ENCODE results near the gene ARHGAP31. TPM values are rescaled to one million over a fixed set of nuclear protein-coding genes. Genes with fewer than 3 reads are reported as not detected.
A peak's percentile ranks its signal among the peaks of the same experiment; 100 is the strongest.

ARHGAP31 gene
- total RNA-seq, 1 experiment from 2014 or later = 0.48 TPM

GRCh38 chr3:119310071-119310470 lies 15.9 kb downstream of the ARHGAP31 start:
- TF ChIP-seq, protein P1, sequence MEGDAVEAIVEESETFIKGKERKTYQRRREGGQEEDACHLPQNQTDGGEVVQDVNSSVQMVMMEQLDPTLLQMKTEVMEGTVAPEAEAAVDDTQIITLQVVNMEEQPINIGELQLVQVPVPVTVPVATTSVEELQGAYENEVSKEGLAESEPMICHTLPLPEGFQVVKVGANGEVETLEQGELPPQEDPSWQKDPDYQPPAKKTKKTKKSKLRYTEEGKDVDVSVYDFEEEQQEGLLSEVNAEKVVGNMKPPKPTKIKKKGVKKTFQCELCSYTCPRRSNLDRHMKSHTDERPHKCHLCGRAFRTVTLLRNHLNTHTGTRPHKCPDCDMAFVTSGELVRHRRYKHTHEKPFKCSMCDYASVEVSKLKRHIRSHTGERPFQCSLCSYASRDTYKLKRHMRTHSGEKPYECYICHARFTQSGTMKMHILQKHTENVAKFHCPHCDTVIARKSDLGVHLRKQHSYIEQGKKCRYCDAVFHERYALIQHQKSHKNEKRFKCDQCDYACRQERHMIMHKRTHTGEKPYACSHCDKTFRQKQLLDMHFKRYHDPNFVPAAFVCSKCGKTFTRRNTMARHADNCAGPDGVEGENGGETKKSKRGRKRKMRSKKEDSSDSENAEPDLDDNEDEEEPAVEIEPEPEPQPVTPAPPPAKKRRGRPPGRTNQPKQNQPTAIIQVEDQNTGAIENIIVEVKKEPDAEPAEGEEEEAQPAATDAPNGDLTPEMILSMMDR (conservative IDR thresholded peaks at IDR 0.05) = no peak
- TF ChIP-seq EZH2 (IDR thresholded peaks at IDR 0.05; ENCODE audit: low read depth) = no peak
- POLR2A ChIA-PET (ENCODE audit: unreplicated experiment) = interaction anchor here (0.5 kb wide), 1 partner anchor 609 kb away, joined by 3 read pairs; no protein-coding TSS in a partner anchor
- intact Hi-C loops (cut with micrococcal nuclease; ENCODE audit: unreplicated experiment) = no loop called here
- CTCF ChIA-PET = no interaction called here
- Histone ChIP-seq H3K79me2 (ENCODE audit: low read depth) (no peaks in the 10 kb centered on the region), H3K4me1 (replicated peaks; ENCODE audit: insufficient read depth) (peaks cover 10% of the 10 kb centered on the region), H3K9me2 (ENCODE audit: insufficient read depth) (no peaks in the 10 kb centered on the region), H3K4me2 (no peak overlapping the region), H3F3A (ENCODE audit: insufficient read depth, low read depth) (peaks cover 9% of the 10 kb centered on the region; the same call in 1 of the 2 replicates), H3K9me3 (ENCODE audit: insufficient read depth, low read depth) (no peaks in the 10 kb centered on the region), H3K27ac (no peak overlapping the region), H4K20me1 (ENCODE audit: insufficient read depth) (no peaks in the 10 kb centered on the region), H2AFZ (no peak overlapping the region), H3K36me3 (ENCODE audit: low read depth) (no peaks in the 10 kb centered on the region), H3K27me3 (ENCODE audit: insufficient read depth, low read depth) (no peaks in the 10 kb centered on the region), H3K4me3 (no peak overlapping the region)
- peak; percentile 41 to 51 for DNase-seq
- BruUV-seq (replicated peaks) = no TSS peak

GRCh38 chr3:119311081-119311925 lies 17.1 kb downstream of the ARHGAP31 start:
- Histone ChIP-seq H3K27ac (peak overlapping the region; percentile 51), H3F3A (ENCODE audit: insufficient read depth, low read depth) (peaks cover 9% of the 10 kb centered on the region; the same call in 1 of the 2 replicates), H3K4me2 (no peak overlapping the region; the same call in 1 of the 2 replicates), H3K36me3 (ENCODE audit: low read depth) (no peaks in the 10 kb centered on the region), H3K79me2 (ENCODE audit: low read depth) (no peaks in the 10 kb centered on the region), H2AFZ (peak overlapping the region; percentile 12; the same call in 1 of the 2 replicates), H3K27me3 (ENCODE audit: insufficient read depth, low read depth) (no peaks in the 10 kb centered on the region), H3K9me2 (ENCODE audit: insufficient read depth) (no peaks in the 10 kb centered on the region), H3K4me1 (replicated peaks; ENCODE audit: insufficient read depth) (peaks cover 10% of the 10 kb centered on the region; the same call in 1 of the 2 replicates), H4K20me1 (ENCODE audit: insufficient read depth) (no peaks in the 10 kb centered on the region), H3K9me3 (ENCODE audit: insufficient read depth, low read depth) (no peaks in the 10 kb centered on the region), H3K4me3 (no peak overlapping the region)
- peak in 1 of 2 experiments; percentile 60 for DNase-seq
- TF ChIP-seq, protein P1 (conservative IDR thresholded peaks at IDR 0.05) = no peak
- no TSS peak for BruUV-seq (replicated peaks)
- CTCF ChIA-PET = no interaction called here
- intact Hi-C loops (cut with micrococcal nuclease; ENCODE audit: unreplicated experiment) = no loop called here
- POLR2A ChIA-PET (ENCODE audit: unreplicated experiment) = no interaction called here

DNA sequence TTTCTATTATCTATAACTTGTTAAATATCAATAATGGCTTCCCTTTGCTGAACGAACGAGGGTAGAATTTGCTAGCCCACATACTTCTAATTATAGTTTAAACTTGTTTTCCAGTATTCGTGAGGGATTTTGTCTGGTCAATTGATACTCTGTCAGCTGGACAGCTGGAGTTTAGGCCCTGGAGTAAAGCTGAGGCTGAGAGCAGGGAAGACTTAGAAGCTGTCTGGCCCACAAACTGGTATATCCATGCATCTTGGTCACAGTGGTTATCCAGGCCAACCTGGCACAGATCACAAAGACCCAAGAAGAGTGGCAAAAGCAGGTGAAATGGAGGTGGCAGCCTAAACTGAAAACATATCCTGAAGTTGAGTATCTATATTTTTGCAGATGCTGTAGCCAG lies 19.3 kb downstream of the ARHGAP31 start:
- intact Hi-C loops (cut with micrococcal nuclease; ENCODE audit: unreplicated experiment) = no loop called here
- H3K4me2 ChIP-seq = no peak overlapping the region
- no peaks in the 10 kb centered on the region for H3K36me3 ChIP-seq (ENCODE audit: low read depth)
- CTCF ChIA-PET = no interaction called here
- POLR2A ChIA-PET (ENCODE audit: unreplicated experiment) = no interaction called here
- DNase-seq = no peak
- H4K20me1 ChIP-seq (ENCODE audit: insufficient read depth) = no peaks in the 10 kb centered on the region
- H3F3A ChIP-seq (ENCODE audit: insufficient read depth, low read depth) = peaks cover 9% of the 10 kb centered on the region; the same call in 1 of the 2 replicates
- H3K4me1 ChIP-seq (replicated peaks; ENCODE audit: insufficient read depth) = peaks cover 10% of the 10 kb centered on the region; the same call in 1 of the 2 replicates
- no peaks in the 10 kb centered on the region for H3K79me2 ChIP-seq (ENCODE audit: low read depth)
- H3K27ac ChIP-seq = no peak overlapping the region
- H3K9me2 ChIP-seq (ENCODE audit: insufficient read depth) = no peaks in the 10 kb centered on the region
- no TSS peak for BruUV-seq (replicated peaks)
- no peaks in the 10 kb centered on the region for H3K27me3 ChIP-seq (ENCODE audit: insufficient read depth, low read depth)
- H3K4me3 ChIP-seq = no peak overlapping the region
- no peaks in the 10 kb centered on the region for H3K9me3 ChIP-seq (ENCODE audit: insufficient read depth, low read depth)
- no peak for TF ChIP-seq EZH2 (IDR thresholded peaks at IDR 0.05; ENCODE audit: low read depth)
- TF ChIP-seq, protein P1 (conservative IDR thresholded peaks at IDR 0.05) = no peak
- no peak overlapping the region for H2AFZ ChIP-seq
